ENCODE data around the gene ZNF428.
A peak's percentile ranks its signal among the peaks of the same experiment; 100 is the strongest.
"Not testable (repeated sequence)": the region's sequence is repeated elsewhere in the genome, so short reads cannot be mapped to it uniquely, and the experiment has no call there.

The ZNF428 gene

GRCh38 chr19:43639519-43640423 is 20.3 kb upstream of the ZNF428 start, which contains the start of gene CADM4:
TSS of gene CADM4 (minus strand) at chr19:43639850. CDS start at chr19:43639790, 60 bp downstream.
- DNase-seq: peak in 1 of 2 experiments; percentile 32

- DNase-seq: no peak
Measured at GRCh38 chr19:43638995-43639518, 19.6 kb upstream of the ZNF428 start.

GRCh38 chr19:43638214-43638994 is 19.0 kb upstream of the ZNF428 start:
- DNase-seq: no peak

GRCh38 chr19:43636121-43636683 is 16.8 kb upstream of the ZNF428 start:
- no peak for DNase-seq

GRCh38 chr19:43635561-43635940 is 16.1 kb upstream of the ZNF428 start:
- not testable (repeated sequence) for DNase-seq

- no peak for DNase-seq
Measured at GRCh38 chr19:43634872-43635560, 15.6 kb upstream of the ZNF428 start.

- no peak for DNase-seq
Measured at GRCh38 chr19:43634506-43634871, 15.1 kb upstream of the ZNF428 start.

GRCh38 chr19:43634068-43634467 is 14.6 kb upstream of the ZNF428 start:
- no peak for DNase-seq

- DNase-seq: no peak
Measured at GRCh38 chr19:43633520-43633919, 14.1 kb upstream of the ZNF428 start.

- DNase-seq: no peak
Measured at GRCh38 chr19:43631491-43631890, 12.1 kb upstream of the ZNF428 start.

- no peak for DNase-seq
Measured at GRCh38 chr19:43628646-43629326, 9.4 kb upstream of the ZNF428 start.

GRCh38 chr19:43626838-43627237 is 7.4 kb upstream of the ZNF428 start:
- no peak for DNase-seq

GRCh38 chr19:43625918-43626579 is 6.6 kb upstream of the ZNF428 start:
- no peak for DNase-seq

GRCh38 chr19:43624933-43625332 is 5.5 kb upstream of the ZNF428 start:
- DNase-seq: no peak

GRCh38 chr19:43623889-43624670 is 4.7 kb upstream of the ZNF428 start:
- no peak for DNase-seq

- no peak for DNase-seq
Measured at GRCh38 chr19:43622956-43623355, 3.5 kb upstream of the ZNF428 start.

- no peak for DNase-seq
Measured at GRCh38 chr19:43622070-43622469, 2.6 kb upstream of the ZNF428 start.

GRCh38 chr19:43620061-43621001 is 902 bp upstream of the ZNF428 start:
- DNase-seq: no peak

GRCh38 chr19:43618921-43619261 is 538 bp downstream of the ZNF428 start:
- DNase-seq: peak; percentile 82 to 83

- DNase-seq: no peak
Measured at GRCh38 chr19:43616954-43617353, 2.5 kb downstream of the ZNF428 start.

Data from SHP77 (cell line).